ENCODE results near the gene DNAJB11. TPM values are rescaled to one million over a fixed set of nuclear protein-coding genes. Genes with fewer than 3 reads are reported as not detected.

The DNAJB11 gene
- total and polyA plus RNA-seq, 2 experiments from 2014 or later, result 47.4 to 144 TPM

- TF ChIP-seq CTCF (IDR thresholded peaks at IDR 0.05; ENCODE audit: low read depth, low read length), result no peak
- no peaks in the 10 kb centered on the region for H3K9me3 ChIP-seq (ENCODE audit: low read depth)
- no peak for DNase-seq (ENCODE audit: low read depth in 1 of 2, low spot score in 1 of 2)
Measured at GRCh38 chr3:186618318-186618938, 47.9 kb downstream of the DNAJB11 start.

DNA sequence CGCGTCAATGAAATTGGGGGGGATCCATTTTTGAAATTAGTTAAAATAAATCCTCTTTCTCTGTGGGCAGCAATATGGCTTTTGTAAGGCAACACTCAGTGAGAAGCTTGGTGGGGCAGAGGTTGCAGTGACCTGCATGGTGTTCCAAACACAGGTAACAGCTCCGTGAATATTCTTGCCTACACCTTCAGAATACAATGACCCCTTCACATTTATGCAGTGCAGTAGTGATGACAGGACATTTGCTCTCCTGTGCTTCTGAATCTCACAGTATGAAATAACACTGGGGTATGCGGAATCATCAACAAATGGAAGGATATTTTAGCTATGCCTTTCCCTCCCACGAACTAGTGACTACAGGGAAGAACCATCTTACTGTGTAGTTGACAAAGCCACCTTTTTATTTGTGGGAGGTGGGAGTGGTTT is 49.3 kb downstream of the DNAJB11 start:
- no peak overlapping the region for H3K27ac ChIP-seq

More at GRCh38 chr3:186618318-186618938, 47.9 kb downstream of the DNAJB11 start:
- no peaks in the 10 kb centered on the region for H3K36me3 ChIP-seq
- no peak overlapping the region for H3K27ac ChIP-seq
- H3K4me1 ChIP-seq (ENCODE audit: low read depth), result peaks cover 3% of the 10 kb centered on the region
- peaks cover 11% of the 10 kb centered on the region for H3K27me3 ChIP-seq
- no peak overlapping the region for H3K4me3 ChIP-seq

DNA sequence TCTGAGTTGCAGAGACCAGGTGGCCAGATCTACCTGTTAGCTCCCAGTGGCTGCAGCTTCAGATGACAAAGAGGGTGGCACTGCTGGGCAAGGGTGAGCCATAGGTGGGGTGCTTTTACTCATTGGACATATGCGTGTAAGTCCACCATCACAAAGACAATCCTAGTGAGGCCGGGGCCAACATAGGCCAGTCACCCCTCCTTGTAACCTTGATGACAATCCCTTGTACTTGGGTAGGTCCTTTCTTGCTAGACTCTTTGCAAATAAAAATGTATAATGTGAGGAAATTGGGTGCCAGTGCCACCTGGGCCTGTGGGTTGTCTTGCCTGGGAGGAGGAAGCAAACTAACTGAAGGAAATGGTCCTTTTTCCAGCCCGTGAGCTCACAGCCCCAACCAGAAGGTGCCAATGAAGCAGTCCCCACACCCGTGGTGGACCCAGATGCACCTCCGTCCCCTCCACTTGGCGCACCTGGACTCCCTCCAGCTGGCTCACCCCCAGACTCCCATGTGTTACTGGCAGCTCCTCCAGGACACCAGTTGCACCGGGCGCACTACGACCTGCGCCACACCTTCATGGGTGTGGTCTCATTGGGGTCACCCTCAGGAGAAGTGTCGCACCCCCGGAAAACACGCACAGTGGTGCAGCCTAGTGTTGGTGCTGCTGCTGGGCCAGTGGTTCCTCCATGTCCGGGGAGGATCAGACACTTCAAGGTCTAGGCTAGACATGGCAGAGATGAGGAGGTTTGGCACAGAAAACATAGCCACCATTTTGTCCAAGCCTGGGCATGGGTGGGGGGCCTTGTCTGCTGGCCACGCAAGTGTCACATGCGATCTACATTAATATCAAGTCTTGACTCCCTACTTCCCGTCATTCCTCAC is 49.9 kb downstream of the DNAJB11 start:
- DNase-seq (ENCODE audit: low read depth in 1 of 2, low spot score in 1 of 2), result no peak
- H3K27ac ChIP-seq, result no peak overlapping the region
- H3K9me3 ChIP-seq (ENCODE audit: low read depth), result no peaks in the 10 kb centered on the region
- no peak overlapping the region for H3K4me3 ChIP-seq
- H3K4me1 ChIP-seq (ENCODE audit: low read depth), result no peaks in the 10 kb centered on the region
- no peak for TF ChIP-seq CTCF (IDR thresholded peaks at IDR 0.05; ENCODE audit: low read depth, low read length)
- H3K27me3 ChIP-seq, result peaks cover 11% of the 10 kb centered on the region
- no peaks in the 10 kb centered on the region for H3K36me3 ChIP-seq

More for the DNA sequence above, 49.3 kb downstream of the DNAJB11 start:
- no peak for TF ChIP-seq CTCF (IDR thresholded peaks at IDR 0.05; ENCODE audit: low read depth, low read length)
- H3K36me3 ChIP-seq, result no peaks in the 10 kb centered on the region
- no peak for DNase-seq (ENCODE audit: low read depth in 1 of 2, low spot score in 1 of 2)
- H3K27me3 ChIP-seq, result peaks cover 11% of the 10 kb centered on the region
- H3K4me1 ChIP-seq (ENCODE audit: low read depth), result peaks cover 3% of the 10 kb centered on the region
- H3K4me3 ChIP-seq, result no peak overlapping the region
- H3K9me3 ChIP-seq (ENCODE audit: low read depth), result no peaks in the 10 kb centered on the region

- DNase-seq (ENCODE audit: low read depth in 1 of 2, low spot score in 1 of 2), result no peak
- Histone ChIP-seq H3K27ac (no peak overlapping the region), H3K4me1 (ENCODE audit: low read depth) (no peaks in the 10 kb centered on the region), H3K36me3 (no peaks in the 10 kb centered on the region), H3K9me3 (ENCODE audit: low read depth) (no peaks in the 10 kb centered on the region), H3K4me3 (no peak overlapping the region), H3K27me3 (peaks cover 11% of the 10 kb centered on the region)
- TF ChIP-seq CTCF (IDR thresholded peaks at IDR 0.05; ENCODE audit: low read depth, low read length), result no peak
Measured at GRCh38 chr3:186621894-186622650, 51.6 kb downstream of the DNAJB11 start.

DNA sequence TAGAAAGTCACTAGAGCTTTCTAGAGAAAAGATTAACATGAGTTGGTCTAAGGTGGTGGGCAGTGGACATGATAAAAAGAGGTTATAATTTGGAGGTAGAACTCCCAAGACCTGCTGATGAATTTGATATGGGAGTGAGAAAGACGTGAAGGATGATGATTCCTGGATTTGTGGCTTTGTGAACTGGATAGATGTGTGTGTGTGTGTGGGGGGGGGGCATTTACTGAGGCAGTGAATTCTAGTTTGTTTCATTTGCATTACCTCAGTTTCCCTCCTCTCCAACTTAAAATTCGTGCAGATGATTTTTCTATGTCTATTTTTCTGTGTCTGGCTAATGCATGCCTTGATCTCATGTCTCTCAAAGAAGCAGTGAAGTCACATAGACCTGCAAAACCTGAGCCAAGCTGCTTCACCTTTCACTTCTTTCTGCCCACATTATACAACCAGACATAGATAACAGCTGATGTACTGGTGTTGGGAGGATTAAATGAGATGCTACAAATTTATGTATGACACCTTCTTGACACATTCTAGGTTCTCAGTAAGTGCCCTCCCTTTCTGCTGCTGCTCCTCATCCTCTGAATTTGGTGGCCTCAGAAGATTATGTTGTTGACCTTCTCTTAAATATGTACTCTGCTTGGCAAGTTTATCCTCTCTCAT is 52.3 kb downstream of the DNAJB11 start:
- no peak for TF ChIP-seq CTCF (IDR thresholded peaks at IDR 0.05; ENCODE audit: low read depth, low read length)
- H3K4me3 ChIP-seq, result no peak overlapping the region
- H3K4me1 ChIP-seq (ENCODE audit: low read depth), result no peaks in the 10 kb centered on the region
- H3K9me3 ChIP-seq (ENCODE audit: low read depth), result no peaks in the 10 kb centered on the region
- H3K27ac ChIP-seq, result no peak overlapping the region
- peaks cover 4% of the 10 kb centered on the region for H3K27me3 ChIP-seq
- H3K36me3 ChIP-seq, result no peaks in the 10 kb centered on the region
- DNase-seq (ENCODE audit: low read depth in 1 of 2, low spot score in 1 of 2), result no peak
